Activated T-cell treated with anti-CD3 and anti-CD28 coated beads for 1 hour (primary cell): ENCODE measurements around the gene VCAM1.
A peak's percentile ranks its signal among the peaks of the same experiment; 100 is the strongest.

ENCODE experiments used
- DNase-seq: peaks from one replicate; pipeline ENCODE4 v3.0.0-alpha.2; 2020; ENCODE audit warnings: low read depth

The VCAM1 gene

DNA sequence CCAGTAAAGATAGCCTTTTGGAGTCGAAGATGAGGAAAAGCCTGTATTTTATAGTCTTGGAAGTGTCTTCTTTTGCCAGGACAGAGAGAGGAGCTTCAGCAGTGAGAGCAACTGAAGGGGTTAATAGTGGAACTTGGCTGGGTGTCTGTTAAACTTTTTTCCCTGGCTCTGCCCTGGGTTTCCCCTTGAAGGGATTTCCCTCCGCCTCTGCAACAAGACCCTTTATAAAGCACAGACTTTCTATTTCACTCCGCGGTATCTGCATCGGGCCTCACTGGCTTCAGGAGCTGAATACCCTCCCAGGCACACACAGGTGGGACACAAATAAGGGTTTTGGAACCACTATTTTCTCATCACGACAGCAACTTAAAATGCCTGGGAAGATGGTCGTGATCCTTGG is at the start of gene VCAM1:
TSS of gene VCAM1 (plus strand) at position 253 of the 400 bp plus-strand sequence. CDS start at position 372, 119 bp downstream.
- DNase-seq, result no peak

GRCh38 chr1:100670083-100670482 is 49.5 kb upstream of the VCAM1 start:
- no peak for DNase-seq

DNA sequence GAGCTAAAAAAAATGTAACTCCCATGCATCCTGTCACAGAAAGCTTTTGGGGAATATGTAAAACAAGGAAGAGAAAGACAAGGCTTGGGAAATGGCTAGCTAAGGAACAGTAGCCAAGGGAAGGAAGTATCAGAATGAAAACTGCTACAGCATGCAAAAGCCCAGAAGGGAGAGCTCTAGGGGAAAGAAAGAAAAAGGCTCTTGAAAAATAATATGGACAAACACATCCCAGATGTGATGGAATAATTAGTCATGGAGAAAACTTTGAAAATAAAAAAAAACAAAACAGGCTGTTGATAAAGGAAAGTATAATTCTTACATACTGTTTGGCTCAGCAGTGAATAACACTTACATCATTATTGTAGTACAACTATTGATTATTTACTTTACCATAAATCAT is 47.9 kb upstream of the VCAM1 start:
- DNase-seq, result no peak

- DNase-seq, result no peak
These were observed 35.8 kb upstream of the VCAM1 start for GRCh38 chr1:100683448-100684349.

DNA sequence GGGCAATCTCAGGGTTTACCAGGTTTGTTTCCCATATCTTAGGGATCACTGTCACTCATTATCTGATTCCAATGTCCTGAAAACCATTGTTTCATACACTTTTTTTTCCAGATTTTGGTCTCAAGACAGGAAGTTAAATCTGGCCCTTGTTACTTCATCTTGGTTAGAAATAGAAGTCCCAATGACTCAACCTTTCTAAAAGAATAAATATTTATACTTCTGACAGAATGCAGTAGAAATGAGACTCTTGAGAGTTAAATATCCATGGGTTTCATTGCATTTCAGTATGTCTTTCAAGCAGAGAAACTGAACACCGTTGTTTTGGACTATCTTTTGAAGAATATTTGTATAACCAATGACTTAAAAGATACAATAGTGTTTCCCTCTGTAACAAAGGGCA is 19.8 kb upstream of the VCAM1 start:
- DNase-seq, result no peak

GRCh38 chr1:100700586-100700985 is 19.0 kb upstream of the VCAM1 start:
- no peak for DNase-seq

DNA sequence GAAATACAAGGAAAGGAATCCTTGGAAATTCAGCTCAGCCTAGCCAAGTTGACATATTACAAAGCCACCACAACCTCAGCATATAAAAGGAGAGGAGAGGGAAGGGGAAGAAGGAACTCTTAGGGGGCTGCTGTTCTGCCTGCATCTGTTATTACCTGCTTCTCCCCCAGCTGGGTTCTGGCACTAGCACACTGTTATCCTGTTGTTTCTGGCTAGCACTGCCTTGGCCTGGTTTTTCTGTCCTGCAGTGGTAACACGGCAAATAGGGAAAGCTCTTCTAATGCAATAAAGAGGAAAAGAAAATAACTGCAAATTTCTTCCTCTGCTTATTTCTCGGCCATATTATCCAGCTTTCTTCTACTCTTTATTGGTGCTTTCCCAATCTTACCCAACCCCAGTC is 16.5 kb upstream of the VCAM1 start:
- no peak for DNase-seq

GRCh38 chr1:100703716-100704115 is 15.8 kb upstream of the VCAM1 start:
- DNase-seq, result no peak

- DNase-seq, result no peak
These were observed 15.1 kb upstream of the VCAM1 start for GRCh38 chr1:100704473-100704872.

DNA sequence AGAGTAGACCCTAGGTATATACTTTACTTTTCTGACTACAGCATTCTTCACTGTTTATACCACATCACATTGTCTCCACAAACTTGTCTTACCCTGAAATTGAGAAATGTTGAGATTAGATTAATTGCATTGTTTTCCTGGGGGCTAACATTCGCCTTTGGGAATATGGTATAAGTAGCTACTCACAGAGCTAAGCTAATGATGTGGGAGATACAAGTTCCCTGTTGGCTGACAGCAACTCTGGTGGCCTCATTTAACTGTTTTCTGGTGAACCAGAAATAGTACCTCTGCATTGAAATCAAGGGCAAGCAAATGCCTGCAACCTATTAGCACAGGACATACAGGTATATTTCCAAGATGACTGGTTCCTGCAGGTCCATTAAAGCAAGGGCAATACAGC is 13.2 kb upstream of the VCAM1 start:
- no peak for DNase-seq

DNA sequence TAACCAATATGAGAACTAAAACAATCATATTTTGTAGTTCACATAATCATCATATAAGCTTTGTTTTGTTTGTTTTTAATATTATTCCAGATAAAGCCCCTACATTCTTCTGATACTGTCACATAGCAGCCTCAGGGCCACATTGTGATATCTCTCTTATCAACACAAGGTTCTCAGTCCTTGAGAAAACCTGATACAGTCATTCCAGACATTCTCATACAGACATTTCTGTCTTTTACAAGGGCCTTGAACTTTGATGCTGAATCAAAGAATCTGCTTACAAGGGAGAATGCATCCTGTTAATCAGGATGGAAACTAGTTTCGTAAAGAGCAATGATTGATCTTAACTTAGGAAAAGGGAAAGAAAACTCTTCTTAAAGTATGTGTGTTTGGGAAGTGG is 12.7 kb upstream of the VCAM1 start:
- no peak for DNase-seq

GRCh38 chr1:100708476-100709062 is 11.0 kb upstream of the VCAM1 start:
- no peak for DNase-seq

DNA sequence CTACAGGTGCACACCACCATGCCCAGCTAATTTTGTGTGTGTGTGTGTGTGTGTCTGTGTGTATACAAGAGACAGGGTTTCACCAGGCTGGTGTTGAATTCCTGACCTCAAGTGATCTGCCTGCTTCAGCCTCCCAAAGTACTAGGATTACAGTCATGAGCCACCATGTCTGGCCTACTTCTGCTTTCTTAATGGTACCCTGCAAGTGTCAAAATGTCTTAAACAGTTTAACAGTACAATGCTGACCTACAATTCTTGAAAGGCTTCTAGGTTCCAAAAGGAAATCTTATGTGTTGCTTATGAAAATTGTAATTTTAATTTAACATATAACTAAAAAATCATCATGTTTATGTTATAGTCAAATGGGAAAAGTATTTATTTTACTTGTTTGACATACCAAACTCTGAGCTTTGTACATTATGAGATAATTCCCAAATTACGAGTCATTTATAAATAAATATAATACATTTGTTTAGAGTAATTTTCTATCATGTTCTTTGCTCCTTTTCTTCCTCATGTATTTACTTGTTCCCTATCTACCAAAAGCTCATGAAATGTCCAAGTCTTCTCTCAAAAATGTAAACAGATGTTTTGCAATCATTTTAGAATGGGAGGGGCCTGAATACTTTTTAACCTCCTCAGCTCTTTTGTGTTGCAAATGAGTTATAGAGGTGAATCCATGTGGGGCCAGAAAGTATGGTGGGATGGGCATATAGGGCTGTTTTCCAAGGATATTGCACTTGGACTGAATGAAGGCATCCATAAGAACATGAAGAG is 8.4 kb upstream of the VCAM1 start:
- DNase-seq, result no peak

- peak; percentile 22 for DNase-seq
These were observed 6.5 kb upstream of the VCAM1 start for GRCh38 chr1:100713027-100713426.

DNA sequence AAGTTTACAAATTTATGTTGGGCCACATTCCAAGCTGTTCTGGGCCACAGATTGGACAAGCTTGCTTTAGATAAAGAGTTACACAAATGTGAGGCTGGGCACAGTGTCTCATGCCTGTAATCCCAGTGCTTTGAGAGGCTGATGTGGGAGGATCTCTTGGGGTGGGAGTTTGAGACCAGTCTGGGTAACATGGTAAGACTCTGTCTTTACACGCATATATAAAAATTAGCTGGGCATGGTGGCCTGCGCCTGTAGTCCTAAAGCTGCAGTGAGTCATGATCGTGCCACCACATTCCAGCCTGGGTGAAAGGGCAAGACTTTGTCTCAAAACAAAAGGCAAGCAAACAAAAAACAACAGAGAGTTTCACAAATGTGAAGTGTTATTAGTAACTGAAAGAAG is 5.9 kb upstream of the VCAM1 start:
- no peak for DNase-seq

- DNase-seq, result no peak
These were observed 4.9 kb upstream of the VCAM1 start for GRCh38 chr1:100714599-100714998.

DNA sequence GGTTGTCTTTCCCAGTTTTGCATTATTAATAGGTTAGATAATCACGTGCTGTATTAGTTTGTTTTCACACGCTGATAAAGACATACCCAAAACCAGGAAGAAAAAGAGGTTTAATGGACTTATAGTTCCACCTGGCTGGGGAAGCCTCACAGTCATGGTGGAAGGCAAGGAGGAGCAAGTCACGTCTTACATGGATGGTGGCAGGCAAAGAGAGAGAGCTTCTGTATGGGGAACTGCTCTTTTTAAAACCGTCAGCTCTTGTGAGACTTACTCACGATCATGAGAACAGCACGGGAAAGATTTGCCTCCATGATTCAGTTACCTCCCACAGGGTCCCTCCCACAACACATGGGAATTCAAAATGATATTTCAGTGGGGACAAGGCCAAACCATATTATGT is 2.3 kb upstream of the VCAM1 start:
- no peak for DNase-seq

DNA sequence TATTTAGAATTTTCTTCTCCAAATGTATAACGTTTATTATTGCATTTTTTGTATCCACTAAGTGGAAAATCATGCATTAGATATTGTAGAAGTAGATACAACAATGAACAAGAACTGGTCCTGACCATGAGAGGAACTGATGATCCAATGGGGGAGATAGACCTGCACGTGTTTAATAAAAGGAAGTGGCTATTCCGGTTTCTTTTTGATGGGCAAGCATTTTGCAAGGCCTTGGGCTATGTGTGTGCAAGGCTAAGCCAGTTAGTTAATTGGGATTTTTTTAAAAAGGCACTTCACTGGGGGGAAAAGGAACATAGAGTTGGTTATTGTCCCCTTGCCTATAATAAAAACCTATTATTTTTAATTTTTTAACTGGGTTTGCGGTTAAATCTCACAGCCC is 961 bp upstream of the VCAM1 start:
- DNase-seq, result no peak

DNA sequence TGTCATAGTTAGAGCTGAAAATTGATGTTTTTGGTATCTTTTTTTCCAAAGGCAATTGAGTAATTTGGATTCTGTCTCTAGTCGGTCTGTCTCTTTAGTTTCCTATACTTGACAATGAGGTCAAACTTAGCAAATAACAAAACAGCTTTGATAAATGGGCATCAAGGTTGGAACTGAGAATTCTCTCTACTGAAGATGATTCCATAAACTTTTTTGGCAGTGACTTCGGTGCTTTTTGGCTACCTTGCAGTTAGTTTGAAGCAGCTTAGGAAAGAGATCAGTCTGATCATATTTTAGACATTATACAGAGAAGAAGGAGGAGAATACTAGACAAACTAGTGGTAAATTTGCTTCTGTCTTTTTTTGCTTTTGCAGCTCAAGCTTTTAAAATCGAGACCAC is 559 bp downstream of the VCAM1 start:
- DNase-seq, result no peak

GRCh38 chr1:100720751-100721150 is 1.2 kb downstream of the VCAM1 start:
- no peak for DNase-seq

- DNase-seq, result no peak
These were observed 2.1 kb downstream of the VCAM1 start for GRCh38 chr1:100721526-100722207.

- no peak for DNase-seq
These were observed 2.7 kb downstream of the VCAM1 start for GRCh38 chr1:100722221-100722620.
